Osteoblast (primary cell): ENCODE data around the gene EIF4A3. TPM values are rescaled to one million over a fixed set of nuclear protein-coding genes. Genes with fewer than 3 reads are reported as not detected.

Experiments used
- DNase-seq: peaks from one replicate; pipeline ENCODE4 v3.0.0; 2011; ENCODE audit warnings: low spot score, mixed read lengths; ENCODE audit not compliant: insufficient read length; ENCODE audit errors: missing footprints
- H2AFZ ChIP-seq: 2 replicates; pipeline ENCODE4 v1.6.0; 2011; ENCODE audit warnings: mild to moderate bottlenecking, low read length
- H3K27ac ChIP-seq: 2 replicates; pipeline ENCODE4 v1.5.1; 2011; ENCODE audit warnings: mild to moderate bottlenecking, low read depth, low read length, moderate library complexity
- H3K27me3 ChIP-seq: 2 replicates; pipeline ENCODE4 v1.6.0; 2012; ENCODE audit warnings: mild to moderate bottlenecking, control low read depth, inconsistent platforms, low read length, moderate library complexity; ENCODE audit not compliant: insufficient read depth
- H3K36me3 ChIP-seq: 2 replicates; pipeline ENCODE4 v1.5.1; 2011; ENCODE audit warnings: mild to moderate bottlenecking, low read length, control low read depth, moderate library complexity; ENCODE audit not compliant: insufficient read depth
- H3K4me1 ChIP-seq: 2 replicates; pipeline ENCODE4 v1.5.1; 2011; ENCODE audit warnings: mild to moderate bottlenecking, low read length, control low read depth, moderate library complexity; ENCODE audit not compliant: insufficient read depth
- H3K4me2 ChIP-seq: 2 replicates; pipeline ENCODE4 v1.6.0; 2011; ENCODE audit warnings: mild to moderate bottlenecking, low read length; ENCODE audit not compliant: insufficient read depth
- H3K4me3 ChIP-seq: fragments of 200-600 bp; sonication (generic); 3 replicates; pipeline ENCODE4 v1.5.1; 2012; ENCODE audit warnings: mild to moderate bottlenecking, low read length, inconsistent platforms; ENCODE audit not compliant: insufficient read depth
- H3K79me2 ChIP-seq: 2 replicates; pipeline ENCODE4 v1.6.0; 2012; ENCODE audit warnings: mild to moderate bottlenecking, low read length, control low read depth, inconsistent platforms; ENCODE audit not compliant: insufficient read depth
- H3K9me3 ChIP-seq: 2 replicates; pipeline ENCODE4 v1.5.1; 2011; ENCODE audit warnings: low read depth, low read length, control low read depth
- H4K20me1 ChIP-seq: 2 replicates; pipeline ENCODE4 v1.6.0; 2012; ENCODE audit warnings: mild to moderate bottlenecking, low read length, control low read depth; ENCODE audit not compliant: insufficient read depth
- total RNA-seq: library from RNA; depleted of rRNA; stranded (reverse); fragments of >200 nt; gene quantifications from 2 replicates; pipeline ENCODE4 v1.2.3, GENCODE V29; 2012
- TF ChIP-seq, protein P1 (sequence below): IDR thresholded peaks from 2 replicates; pipeline ENCODE4 v1.5.1; 2011; ENCODE audit warnings: mild to moderate bottlenecking, low read depth, low read length, moderate library complexity; ENCODE audit errors: extremely low read depth

EIF4A3 gene
- total RNA-seq, 1 donor = 44.5 TPM

DNA sequence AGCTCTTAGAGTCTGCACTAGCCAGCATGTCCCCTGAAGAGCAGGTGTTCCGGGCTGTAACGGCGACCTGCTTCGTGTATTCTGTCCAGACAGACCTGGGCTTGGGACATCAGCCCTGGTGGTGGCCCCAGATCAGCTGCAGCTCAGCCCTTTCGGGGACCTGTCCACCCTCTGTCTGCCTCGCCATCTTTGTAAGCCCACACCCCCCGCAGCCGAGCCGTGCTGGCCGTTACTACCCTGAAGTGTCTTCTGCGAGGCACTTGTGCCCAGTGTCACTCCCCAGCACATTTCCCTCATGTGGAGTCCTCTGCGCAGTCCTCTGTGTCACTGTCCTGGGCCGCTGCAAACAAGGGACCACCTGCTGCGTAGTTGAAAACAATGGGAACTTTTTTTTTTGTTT, 33.3 kb upstream of the EIF4A3 start:
- Histone ChIP-seq H3K27me3 (peaks cover 5% of the 10 kb centered on the region), H3K4me1 (no peaks in the 10 kb centered on the region), H3K79me2 (no peaks in the 10 kb centered on the region), H4K20me1 (no peaks in the 10 kb centered on the region), H3K4me2 (no peak overlapping the region), H2AFZ (no peak overlapping the region), H3K36me3 (no peaks in the 10 kb centered on the region), H3K27ac (no peak overlapping the region), H3K4me3 (no peak overlapping the region), H3K9me3 (no peaks in the 10 kb centered on the region)
- DNase-seq = peak; percentile 50
- TF ChIP-seq, protein P1, sequence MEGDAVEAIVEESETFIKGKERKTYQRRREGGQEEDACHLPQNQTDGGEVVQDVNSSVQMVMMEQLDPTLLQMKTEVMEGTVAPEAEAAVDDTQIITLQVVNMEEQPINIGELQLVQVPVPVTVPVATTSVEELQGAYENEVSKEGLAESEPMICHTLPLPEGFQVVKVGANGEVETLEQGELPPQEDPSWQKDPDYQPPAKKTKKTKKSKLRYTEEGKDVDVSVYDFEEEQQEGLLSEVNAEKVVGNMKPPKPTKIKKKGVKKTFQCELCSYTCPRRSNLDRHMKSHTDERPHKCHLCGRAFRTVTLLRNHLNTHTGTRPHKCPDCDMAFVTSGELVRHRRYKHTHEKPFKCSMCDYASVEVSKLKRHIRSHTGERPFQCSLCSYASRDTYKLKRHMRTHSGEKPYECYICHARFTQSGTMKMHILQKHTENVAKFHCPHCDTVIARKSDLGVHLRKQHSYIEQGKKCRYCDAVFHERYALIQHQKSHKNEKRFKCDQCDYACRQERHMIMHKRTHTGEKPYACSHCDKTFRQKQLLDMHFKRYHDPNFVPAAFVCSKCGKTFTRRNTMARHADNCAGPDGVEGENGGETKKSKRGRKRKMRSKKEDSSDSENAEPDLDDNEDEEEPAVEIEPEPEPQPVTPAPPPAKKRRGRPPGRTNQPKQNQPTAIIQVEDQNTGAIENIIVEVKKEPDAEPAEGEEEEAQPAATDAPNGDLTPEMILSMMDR = no peak

DNA sequence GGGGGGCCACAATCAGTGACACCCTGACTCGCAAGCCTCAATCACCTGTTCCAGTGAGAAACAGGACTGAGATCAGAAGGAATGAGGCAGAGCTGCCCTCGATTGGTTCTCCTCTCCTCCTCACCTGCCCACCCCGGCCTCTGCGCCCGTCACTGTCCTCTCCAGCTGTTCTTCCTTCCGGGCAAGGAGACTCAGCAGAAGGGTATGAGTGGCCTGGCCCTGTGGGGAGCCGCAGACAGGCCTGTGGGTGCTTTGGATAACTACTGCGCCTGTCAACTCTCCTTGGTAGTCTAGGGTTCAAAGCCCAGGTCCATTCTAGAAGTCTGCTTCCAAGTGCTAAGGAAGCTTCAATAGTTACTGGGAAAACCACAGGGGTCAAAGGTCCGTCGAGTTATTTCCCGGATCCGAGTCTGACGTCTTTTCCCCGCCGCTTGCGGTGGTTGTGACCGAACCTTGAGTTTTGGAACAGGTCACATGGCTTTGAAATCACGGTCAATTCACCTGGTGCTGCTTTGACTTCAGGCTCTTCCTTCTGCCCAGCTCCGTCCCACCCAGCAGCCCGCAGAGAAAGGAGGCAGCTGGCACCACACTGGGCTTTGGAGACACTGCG, 31.2 kb upstream of the EIF4A3 start:
- Histone ChIP-seq H3K27ac (no peak overlapping the region), H3K79me2 (no peaks in the 10 kb centered on the region), H3K9me3 (no peaks in the 10 kb centered on the region), H3K27me3 (peaks cover 5% of the 10 kb centered on the region), H2AFZ (no peak overlapping the region), H3K4me2 (no peak overlapping the region), H3K4me3 (no peak overlapping the region), H3K36me3 (no peaks in the 10 kb centered on the region), H3K4me1 (no peaks in the 10 kb centered on the region), H4K20me1 (no peaks in the 10 kb centered on the region)
- DNase-seq = peak; percentile 17
- TF ChIP-seq, protein P1 = no peak

DNA sequence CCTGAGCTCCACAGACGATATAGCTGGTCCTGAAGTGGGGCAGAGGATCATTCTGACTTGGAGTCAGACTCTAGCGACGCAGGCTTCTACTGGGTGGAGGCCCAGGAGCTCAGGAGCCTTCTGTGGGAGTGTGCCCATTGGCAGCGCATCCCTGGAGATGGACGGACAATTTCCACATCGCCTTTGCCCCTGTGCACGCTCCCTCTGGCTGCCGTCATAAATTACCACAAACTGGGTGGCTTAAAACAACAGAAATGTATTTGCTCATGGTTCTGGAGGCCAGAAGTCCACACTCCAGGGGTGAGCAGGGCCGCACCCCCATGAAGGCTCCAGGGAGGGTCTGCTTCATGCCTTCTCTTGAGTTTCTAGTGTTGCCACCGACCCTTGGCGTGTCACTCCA, 29.8 kb upstream of the EIF4A3 start:
- Histone ChIP-seq H3K9me3 (no peaks in the 10 kb centered on the region), H2AFZ (no peak overlapping the region), H4K20me1 (no peaks in the 10 kb centered on the region), H3K79me2 (no peaks in the 10 kb centered on the region), H3K4me2 (no peak overlapping the region), H3K27me3 (peaks cover 5% of the 10 kb centered on the region), H3K4me3 (no peak overlapping the region), H3K36me3 (no peaks in the 10 kb centered on the region), H3K4me1 (no peaks in the 10 kb centered on the region), H3K27ac (no peak overlapping the region)
- peak; percentile 19 for DNase-seq
- TF ChIP-seq, protein P1 = no peak

DNA sequence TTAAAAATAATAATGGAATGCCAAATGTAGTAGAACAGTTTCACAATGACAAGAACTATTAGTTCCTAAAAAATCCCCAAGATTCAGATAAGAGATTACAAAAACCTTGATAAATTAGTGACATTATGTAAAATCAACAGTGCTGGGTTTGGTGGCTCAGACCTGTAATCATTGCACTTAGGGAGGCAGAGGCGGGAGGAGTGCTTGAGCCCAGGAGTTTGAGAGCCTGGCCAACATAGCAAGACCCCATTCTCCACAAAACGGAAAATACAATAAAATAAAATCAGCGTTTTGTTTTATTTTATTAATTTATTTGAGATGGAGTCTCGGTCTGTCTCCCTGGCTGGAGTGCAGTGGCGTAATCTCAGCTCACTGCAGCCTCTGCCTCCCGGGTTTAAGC, 27.0 kb upstream of the EIF4A3 start:
- Histone ChIP-seq H2AFZ (no peak overlapping the region), H3K4me3 (no peak overlapping the region), H3K4me1 (no peaks in the 10 kb centered on the region), H3K27ac (no peak overlapping the region), H3K27me3 (peaks cover 4% of the 10 kb centered on the region), H3K4me2 (no peak overlapping the region), H3K36me3 (no peaks in the 10 kb centered on the region), H4K20me1 (no peaks in the 10 kb centered on the region), H3K79me2 (no peaks in the 10 kb centered on the region), H3K9me3 (no peaks in the 10 kb centered on the region)
- DNase-seq = no peak
- TF ChIP-seq, protein P1 = no peak
